HepG2 (cell line): ENCODE measurements around the gene AFF1. TPM values are rescaled to one million over a fixed set of nuclear protein-coding genes. Genes with fewer than 3 reads are reported as not detected.

ENCODE experiments used
- ARNTL ChIP-seq: sonication (generic); formaldehyde crosslinking; IDR thresholded peaks from 2 replicates; pipeline ENCODE4 v1.4.0; 2020; ENCODE audit warnings: mild to moderate bottlenecking, missing genetic modification reagents
- CERS6 ChIP-seq: sonication (generic); formaldehyde crosslinking; IDR thresholded peaks from 2 replicates; pipeline ENCODE4 v1.5.0; 2020; ENCODE audit warnings: missing genetic modification reagents
- CREB3 ChIP-seq: sonication (generic); formaldehyde crosslinking; IDR thresholded peaks from 2 replicates; pipeline ENCODE4 v1.5.0; 2020; ENCODE audit warnings: missing genetic modification reagents
- FOXK1 ChIP-seq: sonication (generic); formaldehyde crosslinking; IDR thresholded peaks from 2 replicates; pipeline ENCODE4 v1.4.0; 2020; ENCODE audit warnings: low read depth, missing genetic modification reagents, borderline replicate concordance
- HNF4G ChIP-seq, 2 experiments: sonication (generic) in 1 of 2; formaldehyde crosslinking in 1 of 2; IDR thresholded peaks; 2 replicates each; pipeline versions ENCODE4 v1.4.0 to v1.6.1; 2011 to 2020; ENCODE audit warnings: borderline replicate concordance in 2 of 2, low read depth in 2 of 2, mild to moderate bottlenecking in 2 of 2, low read length in 1 of 2, missing genetic modification reagents in 1 of 2, moderate library complexity in 1 of 2
- MED1 ChIP-seq: sonication (generic); formaldehyde crosslinking; IDR thresholded peaks from 2 replicates; pipeline ENCODE4 v1.4.0; 2020; ENCODE audit warnings: missing genetic modification reagents
- PAF1 ChIP-seq: IDR thresholded peaks from 2 replicates; pipeline ENCODE4 v1.6.1; 2016; ENCODE audit warnings: missing genetic modification reagents, missing compliant biosample characterization
- SIN3A ChIP-seq: IDR thresholded peaks from 2 replicates; pipeline ENCODE4 v1.6.1; 2011; ENCODE audit warnings: low read depth, mild to moderate bottlenecking, control low read depth, low read length, borderline replicate concordance
- SYNCRIP ChIP-seq: fragments of 200-400 bp; formaldehyde crosslinking; IDR thresholded peaks from 2 replicates; pipeline ENCODE4 v1.6.1; 2018; ENCODE audit warnings: mild to moderate bottlenecking, low read depth, low read length; ENCODE audit not compliant: insufficient read depth
- TEAD2 ChIP-seq: sonication (generic); formaldehyde crosslinking; IDR thresholded peaks from 2 replicates; pipeline ENCODE4 v1.9.0; 2021; ENCODE audit warnings: missing genetic modification reagents
- ZBTB44 ChIP-seq: sonication (generic); formaldehyde crosslinking; IDR thresholded peaks from 2 replicates; pipeline ENCODE4 v1.4.0; 2020; ENCODE audit warnings: missing genetic modification reagents
- ZNF251 ChIP-seq: sonication (generic); formaldehyde crosslinking; IDR thresholded peaks from 2 replicates; pipeline ENCODE4 v1.9.0; 2021; ENCODE audit warnings: mild to moderate bottlenecking, missing genetic modification reagents
- ZNF414 ChIP-seq: sonication (generic); formaldehyde crosslinking; IDR thresholded peaks from 2 replicates; pipeline ENCODE4 v1.5.0; 2020; ENCODE audit warnings: missing genetic modification reagents
- ZNF570 ChIP-seq: sonication (generic); formaldehyde crosslinking; IDR thresholded peaks from 2 replicates; pipeline ENCODE4 v1.4.0; 2020; ENCODE audit warnings: mild to moderate bottlenecking, missing genetic modification reagents, borderline replicate concordance
- ZNF770 ChIP-seq: sonication (generic); formaldehyde crosslinking; IDR thresholded peaks from 2 replicates; pipeline ENCODE4 v1.5.0; 2020; ENCODE audit warnings: mild to moderate bottlenecking, missing genetic modification reagents
- ZNF790 ChIP-seq: sonication (generic); formaldehyde crosslinking; IDR thresholded peaks from 2 replicates; pipeline ENCODE4 v1.8.0; 2022; ENCODE audit warnings: missing genetic modification reagents, mild to moderate bottlenecking, borderline replicate concordance
- ZSCAN21 ChIP-seq: sonication (generic); formaldehyde crosslinking; IDR thresholded peaks from 2 replicates; pipeline ENCODE4 v1.8.0; 2022; ENCODE audit warnings: mild to moderate bottlenecking, missing genetic modification reagents, moderate library complexity, borderline replicate concordance
- ZXDC ChIP-seq: sonication (generic); formaldehyde crosslinking; IDR thresholded peaks from 2 replicates; pipeline ENCODE4 v1.5.0; 2020; ENCODE audit warnings: mild to moderate bottlenecking, missing genetic modification reagents
- polyA plus RNA-seq, 8 experiments: library from polyadenylated mRNA; depleted of rRNA in 3 of 8; stranded (reverse) in 7 of 8; unstranded in 1 of 8; fragments of >200 nt; fragmentation: Illumina TruSeq in 4 of 8; extraction: Trizol in 4 of 8; gene quantifications; 2 replicates each; pipeline versions ENCODE4 v1.2.1 to v1.2.3, GENCODE V29; 2011 to 2016; ENCODE audit warnings: low read depth in 4 of 8, missing spikeins in 1 of 8, mixed read lengths in 1 of 8; ENCODE audit not compliant: insufficient read depth in 1 of 8
- total RNA-seq, 5 experiments: library from RNA; depleted of rRNA; stranded (reverse); fragments of >200 nt; fragmentation: Illumina TruSeq; extraction: Trizol; gene quantifications; 2 replicates each; pipeline ENCODE4 v1.2.3, GENCODE V29; 2016; ENCODE audit warnings: low read depth in 1 of 5

AFF1 gene
- total and polyA plus RNA-seq, 2 of the 13 experiments (the other 11 are each of a cell fraction or from before 2014, with no cell fraction given), result 15.5 to 15.9 TPM

GRCh38 chr4:86935853-86936733, 1.3 kb downstream of the AFF1 start (continued):
- TF ChIP-seq ZBTB44 (CRISPR knock-in tag), result no peak
- peak; percentile 60; the same call in 1 of the 2 replicates for TF ChIP-seq ARNTL
- peak; percentile 77; the same call in 1 of the 2 replicates for TF ChIP-seq SIN3A
- TF ChIP-seq ZXDC (CRISPR knock-in tag), result no peak
- TF ChIP-seq ZNF251, result no peak
- TF ChIP-seq ZSCAN21 (CRISPR knock-in tag), result no peak
- no peak for TF ChIP-seq TEAD2 (CRISPR knock-in tag)
- peak; percentile 95 for TF ChIP-seq HNF4G (IDR thresholded peaks at IDR 0.05; ENCODE audit: borderline replicate concordance, low read depth, low read length)
- peak; percentile 55; the same call in 1 of the 2 replicates for TF ChIP-seq HNF4G (CRISPR knock-in tag; IDR thresholded peaks at IDR 0.05; ENCODE audit: borderline replicate concordance, low read depth)
- TF ChIP-seq CERS6 (CRISPR knock-in tag), result no peak
- TF ChIP-seq PAF1 (CRISPR knock-in tag), result no peak
- TF ChIP-seq SYNCRIP, result no peak
- no peak for TF ChIP-seq CREB3
- peak; percentile 57; the same call in 1 of the 2 replicates for TF ChIP-seq FOXK1 (CRISPR knock-in tag)
- TF ChIP-seq ZNF770 (CRISPR knock-in tag), result 0 out of 2 replicates have a peak, but pooled peaks have one; percentile 39
- TF ChIP-seq MED1 (CRISPR knock-in tag), result peak; percentile 85
- TF ChIP-seq ZNF790 (CRISPR knock-in tag), result peak; percentile 56; the same call in 1 of the 2 replicates
- 0 out of 2 replicates have a peak, but pooled peaks have one; percentile 61 for TF ChIP-seq ZNF414 (CRISPR knock-in tag)
- no peak for TF ChIP-seq ZNF570 (CRISPR knock-in tag)
